Large intestine (tissue), 3 donors: Measurements from ENCODE around the gene OR2AT4. TPM values are rescaled to one million over a fixed set of nuclear protein-coding genes. Genes with fewer than 3 reads are reported as not detected.

Experiments used
- DNase-seq, 2 donors: peaks; one replicate each; pipeline versions ENCODE4 v3.0.0 to v3.0.0-alpha.2; 2013
- H3K27ac ChIP-seq: one replicate; pipeline ENCODE4 v1.5.1; 2013; ENCODE audit warnings: low read length
- H3K27me3 ChIP-seq: 2 replicates; pipeline ENCODE4 v1.6.1; 2013; ENCODE audit warnings: low read length; ENCODE audit not compliant: control insufficient read depth, insufficient read depth
- H3K36me3 ChIP-seq: 2 replicates; pipeline ENCODE4 v1.6.1; 2013; ENCODE audit warnings: low read length; ENCODE audit not compliant: control insufficient read depth, insufficient read depth
- H3K4me1 ChIP-seq: one replicate; pipeline ENCODE4 v1.6.1; 2013; ENCODE audit warnings: low read length; ENCODE audit not compliant: control insufficient read depth, insufficient read depth
- H3K4me3 ChIP-seq: one replicate; pipeline ENCODE4 v1.5.1; 2013; ENCODE audit warnings: low read length
- H3K9me3 ChIP-seq: one replicate; pipeline ENCODE4 v1.6.1; 2013; ENCODE audit warnings: mild to moderate bottlenecking, low read depth, low read length, moderate library complexity; ENCODE audit not compliant: control insufficient read depth
- WGBS: methylation state at CpG from one replicate; pipeline ENCODE4 v1.1.5; 2013; ENCODE audit warnings: low lambda C conversion rate; ENCODE audit not compliant: insufficient coverage; 5-methylcytosine and 5-hydroxymethylcytosine counted together
- polyA plus RNA-seq: library from polyadenylated mRNA; unstranded; fragments of 120-200 nt; gene quantifications from one replicate; pipeline ENCODE4 v1.2.1, GENCODE V29; 2013

Gene OR2AT4
- polyA plus RNA-seq, 1 donor: 3.2 TPM

DNA sequence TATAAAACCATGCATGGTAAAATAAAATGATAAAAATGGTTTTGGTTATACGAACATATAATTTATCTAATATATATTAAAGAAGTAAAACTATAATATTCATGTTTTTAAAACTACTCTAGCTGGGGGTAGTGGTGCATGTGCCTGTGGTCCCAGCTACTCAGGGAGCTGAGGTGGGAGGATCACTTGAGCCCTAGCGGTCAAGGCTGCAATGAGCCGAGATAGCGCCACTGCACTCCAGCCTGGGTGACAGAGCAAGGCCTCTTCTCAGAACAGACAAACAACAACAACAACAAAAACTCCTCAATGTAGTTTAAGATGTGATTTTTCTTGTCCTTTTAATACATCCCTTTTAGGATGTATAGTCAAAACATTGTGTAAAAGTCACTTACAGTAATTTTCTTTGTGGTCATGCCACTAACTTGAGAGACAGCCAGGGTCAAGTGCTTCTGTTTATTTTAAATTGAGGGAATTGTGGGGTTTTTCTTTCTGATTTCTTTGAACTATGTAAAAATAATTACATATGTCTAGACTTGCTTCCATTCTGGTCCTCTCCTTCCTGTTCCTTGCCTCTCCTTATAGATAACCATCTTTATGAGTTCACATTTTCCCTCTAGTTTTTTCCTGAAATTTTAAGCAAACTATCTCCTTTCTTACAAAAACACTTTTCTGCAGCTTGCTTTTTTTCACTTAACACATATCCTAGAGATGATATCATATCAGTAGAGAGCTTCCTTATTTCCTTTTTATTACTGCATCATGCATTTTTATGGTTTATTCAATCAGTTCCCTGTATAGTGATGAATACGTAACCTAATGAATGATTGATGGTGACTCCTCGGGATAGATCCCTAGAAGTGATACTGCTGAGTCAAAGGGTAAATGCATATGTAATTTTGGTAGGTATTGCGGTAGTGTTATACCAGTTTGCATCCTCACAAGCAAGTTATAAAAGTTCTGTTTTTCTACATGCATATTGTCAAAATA lies 9.1 kb downstream of the OR2AT4 start:
- peaks cover 5% of the 10 kb centered on the region for H3K9me3 ChIP-seq
- WGBS: 40% methylated on average over 1 of the region's 7 CpGs
- H3K27me3 ChIP-seq: no peaks in the 10 kb centered on the region
- no peak overlapping the region for H3K4me3 ChIP-seq
- no peak overlapping the region for H3K27ac ChIP-seq
- no peak for DNase-seq
- no peaks in the 10 kb centered on the region for H3K4me1 ChIP-seq
- H3K36me3 ChIP-seq: no peaks in the 10 kb centered on the region

GRCh38 chr11:75084883-75085282 lies 11.8 kb downstream of the OR2AT4 start:
- Histone ChIP-seq H3K27me3 (no peaks in the 10 kb centered on the region), H3K27ac (no peak overlapping the region), H3K36me3 (no peaks in the 10 kb centered on the region), H3K9me3 (peaks cover 5% of the 10 kb centered on the region), H3K4me1 (no peaks in the 10 kb centered on the region), H3K4me3 (no peak overlapping the region)
- 100% methylated on average over 1 of the region's 1 CpG for WGBS
- no peak for DNase-seq

GRCh38 chr11:75083217-75083605 lies 13.5 kb downstream of the OR2AT4 start:
- Histone ChIP-seq H3K27ac (no peak overlapping the region), H3K9me3 (peaks cover 5% of the 10 kb centered on the region), H3K4me1 (no peaks in the 10 kb centered on the region), H3K36me3 (no peaks in the 10 kb centered on the region), H3K4me3 (no peak overlapping the region), H3K27me3 (no peaks in the 10 kb centered on the region)
- no peak for DNase-seq
- no CpG with 5 or more reads among the region's 1 CpG for WGBS

- 92% methylated on average over 3 of the region's 8 CpGs for WGBS
- Histone ChIP-seq H3K27me3 (no peaks in the 10 kb centered on the region), H3K4me3 (no peak overlapping the region), H3K27ac (no peak overlapping the region), H3K4me1 (no peaks in the 10 kb centered on the region), H3K9me3 (peaks cover 5% of the 10 kb centered on the region), H3K36me3 (no peaks in the 10 kb centered on the region)
- no peak for DNase-seq
Measured at GRCh38 chr11:75082601-75083216, 14.0 kb downstream of the OR2AT4 start.

DNA sequence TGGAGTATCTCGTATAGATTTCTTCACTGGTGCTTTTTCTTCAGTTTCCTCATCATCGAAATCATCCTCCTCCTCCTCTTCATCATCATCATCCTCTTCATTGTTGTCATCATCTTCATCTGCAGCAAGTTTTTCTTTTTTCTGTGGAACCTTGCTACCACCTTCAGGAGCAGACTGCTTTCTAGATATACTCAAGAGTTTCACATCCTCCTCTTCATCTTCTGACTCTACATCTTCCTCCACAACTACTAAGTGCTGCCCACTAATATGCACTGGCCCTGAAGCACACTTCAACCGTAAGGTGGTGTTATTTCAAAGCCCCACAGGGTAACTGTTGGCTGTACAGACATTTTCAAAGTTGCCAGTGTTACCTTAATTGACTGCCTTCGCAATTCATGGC lies 17.1 kb downstream of the OR2AT4 start:
- Histone ChIP-seq H3K36me3 (no peaks in the 10 kb centered on the region), H3K4me3 (no peak overlapping the region), H3K27me3 (peaks cover 3% of the 10 kb centered on the region), H3K27ac (no peak overlapping the region), H3K4me1 (no peaks in the 10 kb centered on the region), H3K9me3 (no peaks in the 10 kb centered on the region)
- WGBS: 100% methylated on average over 1 of the region's 4 CpGs
- no peak for DNase-seq

- no CpG with 5 or more reads among the region's 2 CpGs for WGBS
- Histone ChIP-seq H3K27me3 (peaks cover 6% of the 10 kb centered on the region), H3K27ac (no peak overlapping the region), H3K36me3 (no peaks in the 10 kb centered on the region), H3K4me1 (no peaks in the 10 kb centered on the region), H3K9me3 (no peaks in the 10 kb centered on the region), H3K4me3 (no peak overlapping the region)
- DNase-seq: no peak
Measured at GRCh38 chr11:75078233-75078632, 18.4 kb downstream of the OR2AT4 start.

- H3K4me3 ChIP-seq: no peak overlapping the region
- H3K27me3 ChIP-seq: peaks cover 8% of the 10 kb centered on the region
- no peak for DNase-seq
- H3K36me3 ChIP-seq: no peaks in the 10 kb centered on the region
- WGBS: 95% methylated on average over 4 of the region's 7 CpGs
- H3K4me1 ChIP-seq: no peaks in the 10 kb centered on the region
- no peak overlapping the region for H3K27ac ChIP-seq
- H3K9me3 ChIP-seq: no peaks in the 10 kb centered on the region
Measured at GRCh38 chr11:75077316-75077715, 19.4 kb downstream of the OR2AT4 start.

DNA sequence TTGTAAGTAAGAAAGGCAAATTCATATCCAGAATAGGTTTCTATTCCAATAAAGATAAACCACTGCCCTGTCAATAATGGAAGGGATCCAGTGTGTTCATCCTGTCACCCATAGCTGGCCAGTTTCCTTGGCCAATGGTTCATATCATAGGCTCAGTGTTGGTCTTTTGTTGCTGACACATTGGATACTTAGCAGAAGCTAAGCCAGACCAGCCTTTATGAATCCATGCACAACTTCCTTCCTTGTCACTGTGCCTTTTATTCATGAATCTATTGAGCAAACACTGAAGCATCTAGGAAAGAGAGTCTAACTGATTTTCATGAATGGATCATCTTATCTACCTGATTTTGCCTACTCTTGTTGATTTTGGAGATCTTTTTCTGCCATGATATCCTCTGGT lies 20.0 kb downstream of the OR2AT4 start:
- Histone ChIP-seq H3K27me3 (peaks cover 8% of the 10 kb centered on the region), H3K9me3 (no peaks in the 10 kb centered on the region), H3K27ac (no peak overlapping the region), H3K36me3 (no peaks in the 10 kb centered on the region), H3K4me3 (no peak overlapping the region), H3K4me1 (no peaks in the 10 kb centered on the region)
- DNase-seq: no peak

GRCh38 chr11:75073459-75074190 lies 23.1 kb downstream of the OR2AT4 start:
- Histone ChIP-seq H3K4me1 (no peaks in the 10 kb centered on the region), H3K9me3 (no peaks in the 10 kb centered on the region), H3K27ac (no peak overlapping the region), H3K4me3 (no peak overlapping the region), H3K36me3 (no peaks in the 10 kb centered on the region), H3K27me3 (peaks cover 11% of the 10 kb centered on the region)
- WGBS: no CpG with 5 or more reads among the region's 3 CpGs
- DNase-seq: peak in 1 of 2 donors; percentile 16

DNA sequence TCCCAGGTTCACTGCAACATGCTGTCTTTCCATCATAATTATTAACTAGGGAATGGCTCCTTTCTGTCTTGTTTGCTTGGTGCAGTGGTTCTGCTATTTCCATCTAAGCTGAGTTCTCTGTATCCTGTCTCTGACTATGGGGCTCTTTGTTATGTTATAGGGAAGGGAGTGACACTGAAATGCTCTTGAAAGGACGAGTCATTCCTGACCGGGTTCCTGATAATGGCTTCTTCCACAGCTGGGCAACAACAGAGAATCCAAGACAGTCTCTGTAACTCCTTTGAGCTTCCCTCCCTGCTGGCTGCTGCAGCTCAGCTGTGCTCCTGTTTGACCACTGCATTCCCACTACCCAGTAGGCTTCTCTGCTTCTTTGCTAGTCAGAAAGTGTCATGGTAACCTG lies 24.1 kb downstream of the OR2AT4 start:
- Histone ChIP-seq H3K27me3 (peaks cover 15% of the 10 kb centered on the region), H3K9me3 (no peaks in the 10 kb centered on the region), H3K4me3 (no peak overlapping the region), H3K4me1 (no peaks in the 10 kb centered on the region), H3K27ac (no peak overlapping the region), H3K36me3 (no peaks in the 10 kb centered on the region)
- no CpG with 5 or more reads among the region's 2 CpGs for WGBS
- DNase-seq: no peak
